Measurements from ENCODE around the gene GHRH.

- no peak for TF ChIP-seq FOXA2 (IDR thresholded peaks at IDR 0.05)
- no peak for TF ChIP-seq HNF4G (IDR thresholded peaks at IDR 0.05)
Observed at GRCh38 chr20:37296371-37296770, 34.8 kb upstream of the GHRH start.

All from liver (tissue), 2 donors.